Neuronal stem cell (in vitro differentiated cells): ENCODE measurements around the gene FAM120AOS. TPM values are rescaled to one million over a fixed set of nuclear protein-coding genes. Genes with fewer than 3 reads are reported as not detected.

Experiments
- DNase-seq: peaks from one replicate; pipeline ENCODE4 v3.0.0-alpha.2; 2013; ENCODE audit warnings: low spot score
- H2AFZ ChIP-seq: one replicate; pipeline ENCODE4 v1.6.1; 2013; ENCODE audit warnings: mild to moderate bottlenecking, low read length, inconsistent platforms
- H2AK5ac ChIP-seq: 2 replicates; pipeline ENCODE4 v1.6.1; 2013; ENCODE audit warnings: low read depth, mild to moderate bottlenecking, inconsistent platforms, low read length, moderate library complexity, mixed read lengths
- H2BK120ac ChIP-seq: 2 replicates; pipeline ENCODE4 v1.6.1; 2013; ENCODE audit warnings: low read depth, mild to moderate bottlenecking, inconsistent platforms, low read length, moderate library complexity, mixed read lengths
- H2BK12ac ChIP-seq: one replicate; pipeline ENCODE4 v1.6.1; 2013; ENCODE audit warnings: low read length, inconsistent platforms
- H2BK15ac ChIP-seq: 2 replicates; pipeline ENCODE4 v1.6.1; 2013; ENCODE audit warnings: mild to moderate bottlenecking, low read length, inconsistent platforms, mixed read lengths
- H2BK5ac ChIP-seq: one replicate; pipeline ENCODE4 v1.6.1; 2013; ENCODE audit warnings: inconsistent platforms, mild to moderate bottlenecking, low read length, moderate library complexity
- H3K14ac ChIP-seq: one replicate; pipeline ENCODE4 v1.6.1; 2013; ENCODE audit warnings: low read length, inconsistent platforms
- H3K18ac ChIP-seq: 2 replicates; pipeline ENCODE4 v1.6.1; 2013; ENCODE audit warnings: low read length, inconsistent platforms
- H3K23ac ChIP-seq: 2 replicates; pipeline ENCODE4 v1.6.1; 2013; ENCODE audit warnings: low read depth, mild to moderate bottlenecking, mixed read lengths, low read length, inconsistent platforms; ENCODE audit not compliant: poor library complexity
- H3K27ac ChIP-seq: replicated peaks from 3 replicates; pipeline ENCODE4 v1.5.1; 2013; ENCODE audit warnings: low read length, inconsistent platforms
- H3K27me3 ChIP-seq, 3 experiments: 2 replicates each; pipeline ENCODE4 v1.6.1; 2013; ENCODE audit warnings: low read length in 3 of 3, mild to moderate bottlenecking in 2 of 3, inconsistent platforms in 1 of 3, low read depth in 1 of 3, mixed read lengths in 1 of 3, moderate library complexity in 1 of 3; ENCODE audit not compliant: control insufficient read depth in 3 of 3, insufficient read depth in 3 of 3
- H3K36me3 ChIP-seq, 2 donors: replicated peaks in 1 of 2; 2 replicates each; pipeline ENCODE4 v1.6.1; 2013; ENCODE audit warnings: low read length in 2 of 2; ENCODE audit not compliant: control insufficient read depth in 2 of 2, insufficient read depth in 2 of 2
- H3K4ac ChIP-seq: 2 replicates; pipeline ENCODE4 v1.6.1; 2013; ENCODE audit warnings: inconsistent platforms, mild to moderate bottlenecking, low read length, moderate library complexity
- H3K4me1 ChIP-seq, 2 donors: 1 replicate in 1 of 2; 2 replicates in 1 of 2; pipeline ENCODE4 v1.6.1; 2013; ENCODE audit warnings: low read length in 2 of 2, low read depth in 1 of 2; ENCODE audit not compliant: control insufficient read depth in 2 of 2, insufficient read depth in 1 of 2
- H3K4me2 ChIP-seq: one replicate; pipeline ENCODE4 v1.6.1; 2013; ENCODE audit warnings: mild to moderate bottlenecking, low read length, inconsistent platforms; ENCODE audit not compliant: insufficient read depth, poor library complexity, severe bottlenecking
- H3K4me3 ChIP-seq, 2 donors: 2 replicates each; pipeline ENCODE4 v1.5.1; 2013; ENCODE audit warnings: low read length in 2 of 2, mild to moderate bottlenecking in 2 of 2, inconsistent platforms in 1 of 2, moderate library complexity in 1 of 2
- H3K79me1 ChIP-seq: one replicate; pipeline ENCODE4 v1.6.1; 2013; ENCODE audit warnings: low read depth, mild to moderate bottlenecking, inconsistent platforms, low read length, moderate library complexity
- H3K9ac ChIP-seq: one replicate; pipeline ENCODE4 v1.6.1; 2013; ENCODE audit warnings: mild to moderate bottlenecking, low read depth, low read length, inconsistent platforms; ENCODE audit not compliant: poor library complexity
- H3K9me3 ChIP-seq, 2 donors: replicated peaks in 1 of 2; 2 replicates each; pipeline versions ENCODE3 to v1.6.1; 2013; ENCODE audit warnings: low read length in 2 of 2, mild to moderate bottlenecking in 2 of 2, inconsistent platforms in 1 of 2, low read depth in 1 of 2, mixed read lengths in 1 of 2, moderate library complexity in 1 of 2; ENCODE audit not compliant: control insufficient read depth in 2 of 2, insufficient read depth in 1 of 2
- H4K8ac ChIP-seq: one replicate; pipeline ENCODE4 v1.6.1; 2013; ENCODE audit warnings: low read depth, mild to moderate bottlenecking, inconsistent platforms, low read length, moderate library complexity
- H4K91ac ChIP-seq: one replicate; pipeline ENCODE4 v1.6.1; 2013; ENCODE audit warnings: low read length, low read depth, mild to moderate bottlenecking, inconsistent platforms; ENCODE audit not compliant: poor library complexity
- WGBS, 2 donors: extraction: QIAGEN DNeasy Blood & Tissue Kit; methylation state at CpG; one replicate each; pipeline ENCODE4 v1.1.7; 2013; ENCODE audit warnings: missing lambda C conversion rate in 2 of 2, mixed read lengths in 1 of 2; ENCODE audit not compliant: insufficient read length in 2 of 2, insufficient replicate concordance in 1 of 2; ENCODE audit errors: extremely low coverage in 2 of 2; 5-methylcytosine and 5-hydroxymethylcytosine counted together
- small RNA-seq: library from polyadenylated mRNA; stranded (forward); fragments of <200 nt; extraction: miRNeasy Mini kit (QIAGEN cat#:217004); gene quantifications from one replicate; pipeline ENCODE3, GENCODE V24; 2013; ENCODE audit not compliant: insufficient read depth

The FAM120AOS gene

DNA sequence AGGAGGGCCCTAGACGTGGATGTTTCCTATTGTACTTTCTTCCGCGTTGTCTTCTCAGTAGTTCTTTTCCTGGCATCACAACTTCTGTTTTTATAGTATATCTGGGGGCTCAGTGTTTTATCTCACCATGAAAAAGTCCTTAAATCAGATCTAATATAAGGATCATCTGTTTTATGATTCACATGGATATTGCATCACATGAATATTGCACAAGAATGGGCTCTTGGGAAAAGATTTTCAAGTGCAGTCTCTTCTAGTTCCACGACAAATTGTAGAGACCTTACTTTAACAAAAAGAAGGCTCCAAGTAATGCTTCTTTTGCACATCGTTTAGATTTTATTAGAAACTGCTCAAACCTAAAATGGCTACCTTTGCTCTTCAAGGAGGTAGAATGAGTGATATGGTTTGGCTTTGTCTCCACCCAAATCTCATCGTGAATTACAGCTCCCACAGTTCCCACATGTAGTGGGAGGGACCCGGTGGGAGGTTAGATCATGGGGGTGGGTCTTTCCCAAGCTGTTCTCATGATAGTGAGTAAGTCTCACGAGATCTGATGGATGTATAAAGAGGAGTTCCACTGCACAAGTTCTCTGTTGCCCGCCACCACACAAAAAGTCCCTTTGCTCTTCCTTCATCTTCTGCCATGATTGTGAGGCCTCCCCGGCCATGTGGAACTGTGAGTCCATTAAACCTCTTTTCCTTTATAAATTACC is 55.6 kb downstream of the FAM120AOS start:
- Histone ChIP-seq H4K91ac (no peak overlapping the region), H3K18ac (no peak overlapping the region), H2AK5ac (no peak overlapping the region), H3K14ac (no peak overlapping the region), H3K9me3 (no peaks in the 10 kb centered on the region), H3K27me3 (peaks cover 0 to 12% (median 0%) of the 10 kb centered on the region in 3 experiments), H3K4me3 (no peak overlapping the region), H2AFZ (no peak overlapping the region), H3K36me3 (no peaks in the 10 kb centered on the region), H3K23ac (no peak overlapping the region), H3K4me2 (no peak overlapping the region), H3K27ac (no peak overlapping the region), H3K4me1 (no peaks in the 10 kb centered on the region), H2BK120ac (no peak overlapping the region), H2BK12ac (no peak overlapping the region), H3K79me1 (no peaks in the 10 kb centered on the region), H2BK5ac (no peak overlapping the region), H3K9ac (no peak overlapping the region), H3K4ac (no peak overlapping the region), H4K8ac (no peak overlapping the region), H2BK15ac (no peak overlapping the region)
- DNase-seq, result no peak
- no CpG with 5 or more reads among the region's 10 CpGs for WGBS, 2 donors

Small RNA genes lying within 50 kb of the gene (small RNA-seq; reads per million reads assigned to genes)
- gene RF00019, result not detected
